HG02973 (cell line): ENCODE data around the gene ACSS1.
"Not testable (repeated sequence)": the region's sequence is repeated elsewhere in the genome, so short reads cannot be mapped to it uniquely, and the experiment has no call there.

Source experiments
- ATAC-seq: cut with Tn5 transposase; IDR thresholded peaks from one replicate; pipeline ENCODE4 v1.9.1; 2021; ENCODE audit warnings: moderate library complexity; ENCODE audit not compliant: unreplicated experiment

The ACSS1 gene

DNA sequence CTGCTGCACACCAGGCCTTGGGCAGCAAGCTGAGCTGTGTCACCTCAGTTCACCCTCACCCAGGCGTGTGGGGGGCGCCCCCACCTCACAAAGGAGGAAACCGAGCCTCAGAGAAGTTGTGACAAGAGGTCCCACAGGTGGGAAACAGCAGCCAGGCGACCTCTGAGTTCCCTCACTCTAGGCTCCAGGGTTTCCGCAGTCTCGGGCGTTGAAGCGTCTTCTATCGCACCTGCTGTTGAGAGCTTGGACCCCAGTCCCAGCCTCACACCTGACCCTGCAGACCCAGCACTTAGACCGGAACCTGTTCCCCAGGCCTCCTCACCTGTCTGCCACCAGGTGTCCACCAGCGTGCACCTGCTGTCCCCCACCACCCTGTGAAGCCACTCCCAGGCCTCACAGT lies 43.1 kb downstream of the ACSS1 start:
- no peak for ATAC-seq

DNA sequence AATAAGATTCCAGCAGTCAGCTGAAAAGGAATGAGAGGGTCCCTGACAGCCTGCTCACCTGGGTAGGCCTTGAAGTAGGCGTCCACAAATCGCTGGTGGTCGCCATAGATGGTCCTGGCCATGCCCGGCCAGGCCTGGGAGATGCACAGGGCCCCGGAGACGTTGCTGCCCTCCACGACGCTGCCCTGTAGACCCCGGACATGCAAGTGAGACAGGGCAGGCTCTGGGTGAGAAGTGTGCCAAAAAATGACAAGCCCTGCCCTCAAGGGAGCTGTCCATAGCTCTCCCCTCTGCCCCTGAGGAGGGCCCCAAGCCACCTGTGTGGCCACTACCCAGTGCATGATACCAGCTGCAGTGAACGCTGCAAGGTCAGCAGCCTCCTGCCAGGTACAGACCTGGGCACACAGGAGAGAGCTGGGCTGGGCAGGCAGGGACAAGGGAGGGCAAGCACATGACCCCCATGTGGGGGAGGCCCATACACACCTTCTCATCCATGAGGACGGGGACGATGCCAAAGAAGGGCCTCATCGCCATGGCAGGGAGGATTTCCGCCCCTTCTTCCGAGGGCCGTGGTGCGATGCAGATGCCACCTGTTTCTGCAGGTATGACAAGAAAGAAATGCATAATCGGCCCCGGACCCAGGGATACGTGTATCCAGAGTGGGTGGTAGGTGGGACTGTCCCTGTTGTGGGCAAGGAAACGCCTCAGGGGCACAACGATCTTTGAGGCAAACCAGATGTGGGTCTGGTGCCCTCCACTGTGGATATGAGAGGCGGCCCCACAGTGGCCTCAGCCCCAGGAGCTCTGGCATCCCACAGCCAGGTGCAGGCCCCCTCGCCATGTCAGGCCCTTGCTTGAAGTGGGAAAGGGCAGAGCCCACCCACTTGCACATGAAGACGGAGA lies 44.2 kb downstream of the ACSS1 start:
- no peak for ATAC-seq

DNA sequence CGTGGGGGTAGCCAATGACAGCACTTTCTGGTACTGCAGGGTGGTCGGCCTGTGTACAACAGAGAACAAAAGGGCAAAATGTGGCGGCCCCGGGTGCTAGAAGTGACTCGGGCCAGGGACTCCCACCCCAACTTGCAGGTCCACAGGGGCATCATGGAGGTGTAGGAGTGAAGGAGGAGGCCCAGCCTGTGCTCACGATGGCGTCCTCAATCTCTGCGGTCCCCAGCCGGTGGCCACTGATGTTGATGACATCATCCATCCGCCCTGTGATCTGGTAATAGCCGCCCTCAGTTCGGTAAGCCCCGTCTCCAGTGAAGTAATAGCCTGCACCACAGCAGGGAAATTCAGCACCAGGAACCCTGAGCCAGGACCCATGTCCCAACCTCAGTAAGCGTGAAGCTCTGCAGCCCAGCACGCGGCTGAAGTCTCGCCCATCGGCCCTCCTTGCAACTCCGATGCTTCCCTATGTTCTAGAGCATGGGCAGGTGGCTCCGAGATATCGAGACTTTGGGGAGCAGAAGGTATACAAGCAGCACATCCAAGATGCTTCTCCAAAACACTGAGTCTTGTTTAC lies 45.2 kb downstream of the ACSS1 start:
- no peak for ATAC-seq

DNA sequence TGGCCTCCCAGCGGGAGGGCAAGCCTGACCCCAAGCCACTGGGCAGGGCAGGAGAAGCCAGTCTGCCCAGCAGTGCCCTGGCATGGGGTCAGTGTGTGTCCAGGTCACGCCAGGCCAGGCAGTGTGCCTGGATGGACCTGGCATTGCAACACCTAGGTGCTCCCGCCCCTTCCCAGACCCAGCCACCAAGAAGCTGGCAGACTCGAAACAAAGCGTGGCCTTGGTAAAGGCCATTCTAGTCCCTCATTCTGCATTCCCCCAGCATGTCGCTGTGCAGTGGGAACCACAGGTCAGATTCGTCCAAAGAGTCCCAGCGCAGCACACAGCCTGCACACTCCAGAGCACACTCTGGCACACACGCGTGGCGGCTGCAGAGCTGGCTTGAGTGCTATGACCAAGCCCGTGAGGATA lies 46.1 kb downstream of the ACSS1 start:
- ATAC-seq, result no peak

DNA sequence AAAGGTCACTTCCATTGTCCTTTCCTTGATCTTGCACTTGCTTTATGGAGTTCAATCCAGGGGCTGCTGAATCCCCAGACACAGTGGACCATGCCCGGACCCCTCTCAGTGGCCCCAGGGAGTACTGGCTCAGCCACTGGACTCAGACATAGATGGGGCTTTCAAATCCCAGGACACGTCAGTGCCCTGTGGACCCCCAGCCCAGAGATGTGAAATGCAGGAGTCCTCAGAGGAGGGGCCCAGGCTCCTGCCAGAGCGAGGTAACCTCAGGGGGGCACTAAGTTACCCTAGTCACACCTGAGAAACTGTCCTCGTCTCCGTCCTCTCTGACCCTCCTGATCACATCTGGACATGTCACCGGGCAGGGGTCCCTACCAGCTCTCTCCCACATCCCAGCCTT lies 46.7 kb downstream of the ACSS1 start:
- ATAC-seq, result no peak

DNA sequence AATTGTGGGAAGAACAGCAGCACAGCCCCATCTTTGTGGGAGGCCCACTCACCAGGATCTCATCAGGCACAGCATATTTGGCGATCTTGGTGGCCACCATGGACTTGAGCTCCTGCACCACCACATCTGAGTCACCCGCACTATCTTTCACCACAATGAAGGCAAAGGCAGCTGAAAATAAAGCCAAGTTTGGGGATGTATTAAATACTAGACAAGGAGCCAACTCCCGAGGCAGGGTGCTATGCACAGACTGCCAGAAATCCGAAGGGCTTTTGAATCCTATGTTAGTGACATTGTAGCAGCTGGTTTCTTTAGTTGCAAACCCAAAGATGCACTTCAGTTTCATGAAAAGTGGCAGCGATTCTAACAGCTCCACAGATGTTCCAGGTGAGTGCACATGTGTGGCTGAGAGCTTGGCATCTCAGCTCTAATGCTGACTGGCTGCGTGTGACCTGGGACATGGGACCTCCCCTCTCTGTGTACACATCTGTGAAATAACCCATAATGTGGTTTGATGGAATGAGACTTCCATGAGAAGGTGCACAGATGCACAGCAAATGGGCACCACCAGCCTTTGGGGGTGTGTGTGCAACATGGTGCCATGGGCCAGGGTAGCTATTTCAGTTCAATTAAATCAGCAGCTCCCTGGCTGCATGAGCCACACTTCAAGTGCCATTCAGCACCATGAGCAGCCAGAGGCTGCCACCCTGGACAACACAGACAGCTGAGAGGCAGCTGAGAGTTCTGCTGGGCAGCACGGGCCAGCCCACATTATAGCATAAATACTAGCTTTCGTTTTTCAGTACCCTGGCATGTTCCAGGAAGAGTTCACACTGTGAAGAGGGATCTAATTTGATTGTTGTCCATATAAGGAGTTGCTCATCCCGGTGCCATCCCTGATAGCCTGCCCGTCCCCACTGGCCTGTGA lies 48.5 kb downstream of the ACSS1 start:
- ATAC-seq, result no peak

DNA sequence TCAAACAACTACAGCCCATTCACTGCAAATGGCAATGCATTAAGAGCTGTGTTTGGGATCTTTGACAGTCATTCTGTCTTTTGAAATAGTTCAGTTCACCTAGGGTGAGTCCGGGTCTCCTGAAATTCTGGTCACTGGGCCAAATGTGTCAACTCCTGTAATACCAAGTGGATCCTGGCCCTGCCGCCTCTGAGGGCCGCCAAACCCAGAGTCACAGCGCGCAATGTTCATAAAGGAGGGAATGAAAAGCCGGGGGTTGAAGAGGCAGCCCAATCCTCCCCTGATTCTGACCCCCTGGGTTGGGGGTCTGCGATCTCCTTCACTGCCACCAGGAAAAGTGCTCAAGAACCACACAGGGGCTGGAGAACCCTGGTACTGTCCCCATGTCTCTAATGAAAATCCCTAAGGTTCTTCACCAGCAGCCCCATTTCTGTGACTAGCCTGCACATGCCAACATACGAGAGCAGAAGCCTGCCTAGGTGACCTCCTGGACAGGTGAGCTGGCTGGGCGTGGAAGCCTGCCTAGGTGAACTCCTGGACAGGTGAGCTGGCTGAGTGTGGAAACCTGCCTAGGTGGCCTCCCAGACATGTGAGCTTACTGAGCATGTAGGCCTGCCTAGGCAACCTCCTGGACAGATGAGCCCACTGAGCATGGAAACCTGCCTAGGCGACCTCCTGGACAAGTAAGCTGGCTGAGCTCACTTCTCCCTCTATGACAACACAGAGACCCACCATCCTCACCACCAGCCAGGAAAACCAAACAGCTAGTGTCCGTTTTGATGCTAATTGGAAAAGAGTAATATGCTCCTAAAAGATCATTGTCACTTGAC lies 49.3 kb downstream of the ACSS1 start:
- ATAC-seq, result no peak

DNA sequence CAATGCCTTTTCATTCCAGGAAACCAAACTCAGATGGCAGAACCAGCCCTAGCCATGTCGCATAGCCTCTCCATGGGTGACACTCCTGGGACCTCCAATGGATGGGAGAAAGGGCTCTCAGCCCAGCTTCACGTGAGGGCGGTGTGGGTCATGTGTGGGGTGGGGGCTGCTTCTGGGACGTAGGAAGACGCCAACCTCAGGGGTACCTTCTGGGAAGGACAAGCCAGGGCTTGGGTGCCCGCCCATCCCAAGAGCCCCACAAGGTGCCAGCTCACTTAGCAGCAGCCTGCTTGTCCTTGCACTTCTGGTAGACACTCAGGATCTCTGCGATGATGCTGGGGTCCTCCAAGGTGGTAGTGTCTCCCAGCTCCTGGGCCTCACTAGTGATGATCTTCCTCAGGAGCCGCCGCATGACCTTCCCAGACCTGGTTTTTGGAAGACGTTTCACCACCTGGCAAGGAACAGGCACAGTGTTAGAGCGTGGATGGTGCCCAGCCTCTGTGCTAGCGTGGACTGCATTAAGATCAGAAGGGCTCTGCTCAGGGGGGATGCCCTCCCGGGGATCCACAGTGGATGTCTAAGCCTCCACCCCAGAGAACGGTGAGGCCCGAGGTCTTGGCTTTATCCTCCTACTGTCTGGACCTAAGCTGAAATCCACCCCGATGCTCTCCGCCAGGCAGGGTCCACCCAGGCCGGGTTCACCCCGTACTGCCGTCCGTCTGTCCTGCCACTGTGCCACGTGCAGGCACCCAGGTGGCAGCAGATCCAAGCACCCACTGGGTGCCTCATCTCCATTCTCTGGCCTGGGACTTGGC lies 50.2 kb downstream of the ACSS1 start:
- no peak for ATAC-seq

DNA sequence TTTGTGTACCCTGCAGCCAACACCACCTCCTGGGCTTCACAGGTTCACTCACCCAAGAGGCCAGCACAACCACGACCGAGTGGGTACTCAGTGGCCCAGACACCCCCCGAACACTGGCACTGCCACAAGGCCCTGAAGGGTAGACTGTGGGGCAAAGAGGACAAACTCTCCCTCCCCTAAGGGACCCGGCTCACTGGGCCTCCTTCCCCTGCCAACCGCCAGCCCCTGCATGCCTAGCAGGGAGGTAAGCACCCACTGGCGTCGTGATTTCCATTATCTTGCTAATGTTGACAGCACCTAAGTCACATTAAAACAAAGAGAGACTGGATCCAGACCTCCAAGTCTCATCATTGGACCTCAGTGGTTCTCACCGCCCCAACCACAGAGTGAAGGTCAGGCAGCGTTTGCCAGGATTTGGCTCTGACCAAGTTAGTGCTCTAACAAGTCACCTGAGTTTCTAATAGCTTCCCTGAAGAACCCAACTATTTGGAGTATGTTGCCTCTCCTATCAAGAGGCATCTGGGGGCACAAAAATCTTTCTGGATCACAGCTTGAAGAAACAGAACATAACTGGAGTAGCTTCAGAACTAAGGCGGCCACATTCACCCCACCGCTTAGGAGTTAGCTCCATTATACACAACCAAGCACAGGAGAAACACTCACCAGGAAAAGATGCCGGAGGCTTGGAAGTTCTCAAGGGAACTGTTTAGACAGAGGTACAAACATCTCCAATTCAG lies 51.3 kb downstream of the ACSS1 start:
- ATAC-seq, result no peak

DNA sequence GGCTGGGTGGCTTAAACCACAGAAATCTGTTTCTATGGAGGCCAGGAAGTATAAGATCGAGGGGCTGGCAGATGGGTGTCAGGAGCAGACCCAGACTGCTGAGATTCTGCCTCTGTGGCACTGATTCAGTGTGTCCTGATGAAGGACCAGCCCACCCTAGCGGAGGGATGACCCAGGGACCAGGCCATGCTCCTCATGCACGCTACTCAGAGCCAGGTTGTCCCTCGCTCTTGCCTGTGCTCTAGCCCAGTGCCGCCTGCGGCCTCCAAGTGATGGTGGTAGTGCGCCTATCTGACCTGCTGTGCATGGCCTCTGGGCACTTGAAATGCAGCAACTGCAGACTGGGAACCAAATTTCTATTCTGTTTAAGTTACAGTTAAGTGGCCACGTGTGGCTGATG lies 52.3 kb downstream of the ACSS1 start:
- no peak for ATAC-seq

DNA sequence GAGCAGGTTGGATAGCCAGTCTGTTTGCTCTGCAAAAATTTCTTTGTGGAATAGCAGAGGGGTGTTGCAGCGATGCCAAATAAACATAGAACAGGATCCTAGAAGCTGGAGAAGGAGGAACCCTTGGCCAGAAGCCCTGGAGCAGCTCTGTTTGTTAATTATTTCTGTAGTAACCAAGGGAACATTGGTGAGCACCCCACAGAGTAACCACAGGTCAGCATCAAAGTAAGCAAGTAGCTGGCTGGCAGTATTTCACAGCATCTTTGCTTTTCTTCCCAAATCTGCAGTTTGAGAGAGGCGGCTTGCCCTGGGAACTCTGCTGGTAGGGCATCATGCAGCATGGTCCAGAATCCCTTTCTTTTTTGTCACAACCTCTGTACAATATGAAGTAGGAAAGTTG lies 52.7 kb downstream of the ACSS1 start:
- no peak for ATAC-seq

DNA sequence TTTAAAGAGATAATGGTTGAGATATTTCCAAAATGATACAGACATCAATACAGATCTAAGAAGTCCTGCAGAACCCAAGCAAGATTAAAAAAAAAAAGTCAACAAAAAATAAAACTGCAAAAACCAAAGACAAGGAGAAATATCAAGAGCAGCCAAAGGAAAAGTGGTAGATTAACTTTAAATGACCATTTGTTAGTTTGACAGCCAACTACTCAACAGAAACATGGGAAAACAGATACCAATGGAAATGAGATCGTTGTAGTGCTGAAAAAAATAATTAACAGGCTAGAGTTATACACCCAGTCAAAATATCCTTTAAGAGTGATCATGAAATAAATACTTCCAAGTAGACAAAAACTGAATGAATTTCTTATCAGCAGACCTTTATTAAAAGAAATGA lies 54.9 kb downstream of the ACSS1 start:
- ATAC-seq, result no peak

DNA sequence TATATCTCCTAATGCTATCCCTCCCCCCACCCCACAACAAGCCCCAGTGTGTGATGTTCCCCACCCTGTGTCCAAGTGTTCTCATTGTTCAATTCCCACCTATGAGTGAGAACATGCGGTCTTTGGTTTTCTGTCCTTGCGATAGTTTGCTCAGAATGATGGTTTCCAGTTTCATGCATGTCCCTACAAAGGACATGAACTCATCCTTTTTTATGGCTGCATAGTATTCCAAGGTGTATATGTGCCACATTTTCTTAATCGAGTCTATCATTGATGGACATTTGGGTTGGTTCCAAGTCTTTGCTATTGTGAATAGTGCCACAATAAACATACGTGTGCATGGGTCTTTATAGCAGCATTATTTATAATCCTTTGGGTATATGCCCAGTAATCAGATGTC lies 56.6 kb downstream of the ACSS1 start:
- ATAC-seq, result not testable (repeated sequence)

DNA sequence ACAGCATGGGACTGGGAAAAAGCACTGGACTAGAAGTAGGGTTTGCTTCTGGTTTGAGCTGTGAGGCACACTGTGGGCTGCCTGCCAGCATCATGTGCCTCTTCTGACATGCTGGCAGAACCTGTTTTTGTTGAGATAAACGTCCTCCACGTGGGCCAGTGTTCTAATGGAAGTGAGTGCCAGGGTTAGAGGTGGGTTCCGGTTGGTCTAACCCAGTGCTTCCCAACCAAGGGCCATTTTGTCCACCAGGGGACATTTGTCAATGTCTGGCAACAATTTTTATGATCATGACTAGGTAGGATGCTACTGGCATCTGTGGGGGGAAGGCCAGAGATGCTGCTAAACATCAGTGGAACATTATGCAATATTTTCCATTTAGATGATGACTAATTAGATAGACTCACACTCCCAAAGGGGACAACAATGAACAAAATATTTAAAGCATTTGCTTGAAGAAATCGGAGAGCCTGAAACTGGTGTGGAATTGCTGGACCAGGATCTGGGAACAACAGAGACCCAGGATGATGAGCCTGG lies 57.6 kb downstream of the ACSS1 start:
- ATAC-seq, result no peak

DNA sequence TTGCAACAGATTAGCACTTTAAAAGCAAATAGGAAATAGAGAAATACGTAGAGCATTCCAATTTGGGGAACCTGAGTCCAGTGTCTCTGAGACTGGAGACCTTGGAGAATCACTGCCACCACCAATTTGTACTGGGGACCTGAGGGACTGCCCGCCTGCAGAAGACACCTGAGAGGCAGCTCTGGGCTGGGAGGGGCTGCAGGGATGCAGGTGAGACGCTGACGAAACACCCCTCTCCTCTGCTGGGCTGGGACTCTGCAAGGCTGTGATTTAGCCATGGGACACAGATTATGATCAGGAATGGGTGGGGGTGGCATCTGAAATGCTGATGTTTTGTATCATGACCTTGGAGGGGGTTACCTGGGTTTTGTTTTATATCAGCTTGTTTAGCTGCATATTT lies 58.4 kb downstream of the ACSS1 start:
- ATAC-seq, result no peak

DNA sequence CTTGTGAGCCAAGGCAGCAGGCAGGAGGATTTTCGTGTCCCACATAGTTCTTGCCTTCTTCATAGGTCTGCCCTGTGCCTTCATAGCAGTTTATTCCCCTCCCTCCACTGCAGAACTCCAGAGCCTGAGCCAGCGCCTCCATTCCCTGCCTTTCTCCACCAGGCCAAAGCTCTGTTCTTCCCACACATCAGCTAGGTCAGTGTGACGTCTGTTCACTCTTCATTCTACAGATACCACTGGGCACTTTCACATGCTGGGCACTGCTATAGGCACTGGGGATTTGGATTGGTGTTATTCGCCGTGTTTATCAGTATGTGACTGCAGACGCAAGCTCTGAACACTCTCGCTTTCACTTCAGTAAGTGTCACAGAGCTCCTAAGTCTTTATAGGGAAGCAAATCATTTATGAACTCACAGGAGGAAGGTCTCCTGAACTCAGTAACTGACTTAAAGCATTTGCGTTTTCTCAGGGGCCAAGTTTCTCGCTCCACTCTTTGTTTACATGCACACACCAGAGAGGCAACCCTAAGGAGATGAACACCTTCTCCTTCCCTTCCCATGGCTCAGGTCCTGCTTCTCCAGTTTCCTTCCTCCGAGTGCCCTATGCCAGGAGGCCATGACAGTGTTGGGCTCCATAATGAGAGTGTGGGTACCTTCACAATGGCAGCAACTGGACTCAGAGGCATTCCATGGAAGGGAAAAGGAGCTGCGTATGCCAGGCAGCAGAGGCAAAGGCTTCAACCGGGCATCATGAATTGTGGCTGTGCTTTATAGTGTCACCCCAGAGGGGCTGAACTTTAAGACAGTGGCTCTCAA lies 59.1 kb downstream of the ACSS1 start:
- no peak for ATAC-seq

DNA sequence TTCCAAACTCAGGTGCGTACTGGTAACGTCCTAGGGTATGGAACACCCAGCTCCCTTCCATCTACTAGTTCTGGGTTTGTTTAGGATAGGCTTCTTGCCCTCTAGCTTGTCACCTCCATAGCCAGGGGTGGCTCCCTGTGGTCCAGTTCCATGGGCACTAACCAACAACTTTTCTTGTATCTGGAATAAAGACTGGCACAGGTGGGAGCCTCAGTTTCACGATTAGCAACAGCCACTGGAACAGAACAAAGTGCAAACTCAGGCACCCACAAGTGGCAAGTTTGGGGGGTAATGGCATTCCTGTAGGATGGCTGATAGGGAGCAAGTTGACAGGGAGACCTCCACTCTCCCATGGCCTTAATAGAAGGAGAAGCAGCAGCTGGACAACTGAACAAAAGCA lies 59.8 kb downstream of the ACSS1 start:
- no peak for ATAC-seq
